K562 (cell line): Measurements from ENCODE around the gene ADD3. TPM values are rescaled to one million over a fixed set of nuclear protein-coding genes. Genes with fewer than 3 reads are reported as not detected.

ENCODE experiments used
- ATAC-seq: fragments of 200-7000 bp; cut with Tn5 transposase; 3 replicates; pipeline ENCODE4 v1.9.1; 2020; ENCODE audit warnings: moderate library complexity
- BruUV-seq: library from RNA; stranded (reverse); fragments of 400-500 nt; replicated peaks from 2 replicates; lab custom pipeline; 2021; lab: Mats Ljungman, UMichigan
- CTCF ChIA-PET: fragments of 300-600 bp; formaldehyde crosslinking; extraction: SDS; loops from one replicate; lab custom pipeline; 2021; ENCODE audit warnings: low intra/inter-chr PET ratio; lab: Yijun Ruan, JAX
- POLR2A ChIA-PET: fragments of 300-600, 350-650 bp; sonication (Branson Sonifier 250); formaldehyde crosslinking; extraction: SDS; loops from one replicate; lab custom pipeline; 2021; ENCODE audit warnings: antibody characterized with exemption, inconsistent platforms; lab: Yijun Ruan, JAX
- DNase-seq, 4 experiments: peaks; one replicate each; pipeline versions ENCODE4 v3.0.0 to v3.0.0-alpha.2; 2011 to 2018; ENCODE audit warnings: low spot score in 3 of 4, mixed read lengths in 3 of 4; ENCODE audit errors: extremely low read depth in 1 of 4
- FAIRE-seq: peaks from 2 replicates; lab custom pipeline; 2011; peaks lifted over from hg19 to GRCh38; lab: Jason Lieb, UNC
- H2AFZ ChIP-seq: 2 replicates; pipeline ENCODE4 v1.6.0; 2011; ENCODE audit warnings: low read depth, low read length, control low read depth, inconsistent platforms
- H3K27ac ChIP-seq: fragments of 200-600 bp; 3 replicates; pipeline ENCODE4 v1.8.0; 2011; ENCODE audit warnings: low read depth, mild to moderate bottlenecking, control low read depth, inconsistent platforms, low read length, moderate library complexity, mixed read lengths; ENCODE audit errors: extremely low read depth
- H3K27me3 ChIP-seq, 2 experiments: fragments of 300-600 bp in 1 of 2; 2 replicates in 1 of 2; 3 replicates in 1 of 2; pipeline versions ENCODE4 v1.6.0 to v1.8.0; 2011; ENCODE audit warnings: inconsistent platforms in 2 of 2, low read length in 2 of 2, mild to moderate bottlenecking in 1 of 2, mixed read lengths in 1 of 2, moderate library complexity in 1 of 2; ENCODE audit not compliant: control insufficient read depth in 2 of 2, insufficient read depth in 2 of 2
- H3K36me3 ChIP-seq: fragments of 300-600 bp; 3 replicates; pipeline ENCODE4 v1.8.0; 2011; ENCODE audit warnings: mild to moderate bottlenecking, low read length, inconsistent platforms; ENCODE audit not compliant: control insufficient read depth, insufficient read depth
- H3K4me1 ChIP-seq, 2 experiments: fragments of 200-600 bp in 1 of 2; replicated peaks in 1 of 2; 2 replicates in 1 of 2; 3 replicates in 1 of 2; pipeline versions ENCODE4 v1.5.1 to v1.8.0; 2011; ENCODE audit warnings: inconsistent platforms in 2 of 2, low read length in 2 of 2, mild to moderate bottlenecking in 1 of 2, mixed read lengths in 1 of 2, moderate library complexity in 1 of 2; ENCODE audit not compliant: control insufficient read depth in 2 of 2, insufficient read depth in 2 of 2
- H3K4me2 ChIP-seq: 2 replicates; pipeline ENCODE4 v1.6.1; 2011; ENCODE audit warnings: low read length, control low read depth, inconsistent platforms, mixed read lengths; ENCODE audit not compliant: insufficient read depth
- H3K4me3 ChIP-seq: fragments of 200-600 bp; sonication (generic), shearing (Covaris generic); 2 replicates; pipeline ENCODE4 v1.5.1; 2016; ENCODE audit warnings: control low read depth, inconsistent platforms
- H3K79me2 ChIP-seq: fragments of 200-600 bp; 3 replicates; pipeline ENCODE4 v1.8.0; 2011; ENCODE audit warnings: low read length, inconsistent platforms; ENCODE audit not compliant: control insufficient read depth, insufficient read depth
- H3K9ac ChIP-seq, 2 experiments: 2 replicates each; pipeline versions ENCODE4 v1.6.0 to v1.6.1; 2011; ENCODE audit warnings: low read depth in 2 of 2, low read length in 2 of 2, control low read depth in 1 of 2, inconsistent platforms in 1 of 2, mild to moderate bottlenecking in 1 of 2, mixed read lengths in 1 of 2; ENCODE audit not compliant: insufficient read depth in 1 of 2
- H3K9me1 ChIP-seq: one replicate; pipeline ENCODE4 v1.6.0; 2011; ENCODE audit warnings: inconsistent platforms, mild to moderate bottlenecking, low read length, moderate library complexity; ENCODE audit not compliant: control insufficient read depth, insufficient read depth
- H3K9me3 ChIP-seq: replicated peaks from 2 replicates; pipeline ENCODE4 v1.5.1; 2011; ENCODE audit warnings: low read depth, low read length, inconsistent platforms; ENCODE audit not compliant: control insufficient read depth, insufficient read depth
- H4K20me1 ChIP-seq: replicated peaks from 2 replicates; pipeline ENCODE4 v1.6.1; 2011; ENCODE audit warnings: low read length, inconsistent platforms, mixed read lengths; ENCODE audit not compliant: control insufficient read depth, insufficient read depth
- EHMT2 ChIP-seq: fragments of 450-650 bp; IDR thresholded peaks from 2 replicates; pipeline ENCODE4 v1.6.1; 2018; ENCODE audit warnings: antibody characterized with exemption
- HNRNPUL1 ChIP-seq: fragments of 200-400 bp; formaldehyde crosslinking; IDR thresholded peaks from 2 replicates; pipeline ENCODE4 v1.6.1; 2017; ENCODE audit warnings: low read length
- RFX7 ChIP-seq: fragments of 250-450 bp; sonication (Bioruptor Pico); IDR thresholded peaks from 2 replicates; pipeline ENCODE4 v1.5.1; 2021; ENCODE audit warnings: mild to moderate bottlenecking
- ZNF354B ChIP-seq: fragments of 250-450 bp; sonication (Bioruptor Pico); IDR thresholded peaks from 2 replicates; pipeline ENCODE4 v1.4.0; 2020
- ZNF75A ChIP-seq: fragments of 450-650 bp; formaldehyde crosslinking; IDR thresholded peaks from 2 replicates; pipeline ENCODE4 v1.4.0; 2020; ENCODE audit warnings: mild to moderate bottlenecking
- WGBS: fragments of 100-300 bp; shearing (Covaris generic); methylation state at CpG from one replicate; pipeline ENCODE4 v1.1.6; 2016; ENCODE audit warnings: low coverage, mixed read lengths; ENCODE audit not compliant: insufficient coverage; ENCODE audit errors: missing lambda C conversion rate; 5-methylcytosine and 5-hydroxymethylcytosine counted together
- in situ Hi-C: fragments of 300-500 bp; cut with MboI; formaldehyde crosslinking; loops from 4 replicates; pipeline ENCODE4 v1.15.0; 2018; ENCODE audit warnings: inconsistent platforms, mixed read lengths
- intact Hi-C: fragments of 100-400 bp; cut with micrococcal nuclease; formaldehyde crosslinking; loops from 2 replicates; pipeline ENCODE4 v1.14.2; 2022
- polyA plus RNA-seq, 8 experiments: library from polyadenylated mRNA; depleted of rRNA in 4 of 8; stranded (reverse) in 5 of 8; unstranded in 3 of 8; fragments of >200 nt; fragmentation: Nextera tagmentation in 2 of 8; fragmentation: Illumina TruSeq in 1 of 8; extraction: Ambion mirVana in 2 of 8; extraction: Trizol in 1 of 8; gene quantifications; 2 replicates each; pipeline versions ENCODE4 v1.2.1 to v1.2.3, GENCODE V29; 2011 to 2014; ENCODE audit warnings: inconsistent platforms in 1 of 8, missing spikeins in 1 of 8
- total RNA-seq, 7 experiments: library from RNA; depleted of rRNA in 6 of 7; stranded (reverse); fragments of >200 nt in 6 of 7; fragmentation: Illumina TruSeq in 2 of 7; extraction: Trizol in 2 of 7; gene quantifications; 2 replicates each; pipeline versions ENCODE4 v1.2.1 to v1.2.3, GENCODE V29; 2011 to 2021; ENCODE audit warnings: low replicate concordance in 1 of 7
- TF ChIP-seq, protein P1 (sequence below), 3 experiments: IDR thresholded peaks in 2 of 3; conservative IDR thresholded peaks in 1 of 3; 2 replicates each; pipeline ENCODE4 v1.5.1; 2011 to 2012; ENCODE audit warnings: low read length in 3 of 3, mild to moderate bottlenecking in 3 of 3, control low read depth in 2 of 3, improper control_type of control experiment in 1 of 3, inconsistent platforms in 1 of 3, low read depth in 1 of 3, mixed read lengths in 1 of 3, moderate library complexity in 1 of 3; ENCODE audit not compliant: insufficient read depth in 2 of 3
- TF ChIP-seq, protein P2 (sequence below): IDR thresholded peaks from 2 replicates; pipeline ENCODE4 v1.6.1; 2012; ENCODE audit warnings: low read depth, low read length, improper control_type of control experiment, borderline replicate concordance

Gene ADD3
- total and polyA plus RNA-seq, 9 of the 15 experiments (the other 6 are each of a cell fraction or from before 2014, with no cell fraction given) = 13.2 to 125 (median 31.7) TPM

DNA sequence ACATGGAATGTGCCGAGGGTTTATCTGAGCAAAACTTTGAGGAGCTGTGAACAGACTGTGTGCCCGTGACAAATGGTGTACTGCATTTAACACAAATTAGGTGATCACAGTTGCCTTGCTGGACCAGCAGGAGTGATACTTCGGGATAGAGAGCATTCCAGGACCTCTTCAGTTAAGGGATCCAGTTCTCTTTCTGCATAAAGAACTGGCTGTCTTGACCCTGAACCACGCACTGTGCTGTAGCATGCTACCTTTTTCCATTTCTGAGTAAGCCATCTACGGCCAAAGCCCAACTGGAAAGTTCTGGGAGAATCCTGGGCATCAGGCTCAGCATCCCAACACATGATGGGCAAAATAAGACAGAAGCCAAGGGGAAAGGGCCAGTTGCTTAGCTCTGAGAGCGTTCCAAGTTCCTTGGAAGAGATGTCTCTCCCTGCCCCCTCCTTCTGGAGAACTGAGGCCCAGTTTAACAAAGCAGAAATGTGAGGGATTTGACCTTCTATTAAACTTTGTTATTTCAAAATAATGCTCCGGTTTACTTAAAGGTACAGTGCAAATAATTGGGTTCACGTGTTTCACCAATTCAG lies 37.9 kb upstream of the ADD3 start:
- no peak for DNase-seq
- Histone ChIP-seq H3K9ac (no peak overlapping the region), H3K27me3 (no peaks in the 10 kb centered on the region), H3K4me2 (no peak overlapping the region), H3K4me3 (no peak overlapping the region), H4K20me1 (no peaks in the 10 kb centered on the region), H3K27ac (no peak overlapping the region), H2AFZ (no peak overlapping the region)
- no peak for FAIRE-seq
- intact Hi-C loops = no loop called here
- CTCF ChIA-PET = no interaction called here
- TF ChIP-seq RFX7 (CRISPR knock-in tag) (no peak), ZNF354B (CRISPR knock-in tag) (no peak), ZNF75A (CRISPR knock-in tag) (no peak), HNRNPUL1 (no peak), EHMT2 (no peak)
- TF ChIP-seq, protein P1, sequence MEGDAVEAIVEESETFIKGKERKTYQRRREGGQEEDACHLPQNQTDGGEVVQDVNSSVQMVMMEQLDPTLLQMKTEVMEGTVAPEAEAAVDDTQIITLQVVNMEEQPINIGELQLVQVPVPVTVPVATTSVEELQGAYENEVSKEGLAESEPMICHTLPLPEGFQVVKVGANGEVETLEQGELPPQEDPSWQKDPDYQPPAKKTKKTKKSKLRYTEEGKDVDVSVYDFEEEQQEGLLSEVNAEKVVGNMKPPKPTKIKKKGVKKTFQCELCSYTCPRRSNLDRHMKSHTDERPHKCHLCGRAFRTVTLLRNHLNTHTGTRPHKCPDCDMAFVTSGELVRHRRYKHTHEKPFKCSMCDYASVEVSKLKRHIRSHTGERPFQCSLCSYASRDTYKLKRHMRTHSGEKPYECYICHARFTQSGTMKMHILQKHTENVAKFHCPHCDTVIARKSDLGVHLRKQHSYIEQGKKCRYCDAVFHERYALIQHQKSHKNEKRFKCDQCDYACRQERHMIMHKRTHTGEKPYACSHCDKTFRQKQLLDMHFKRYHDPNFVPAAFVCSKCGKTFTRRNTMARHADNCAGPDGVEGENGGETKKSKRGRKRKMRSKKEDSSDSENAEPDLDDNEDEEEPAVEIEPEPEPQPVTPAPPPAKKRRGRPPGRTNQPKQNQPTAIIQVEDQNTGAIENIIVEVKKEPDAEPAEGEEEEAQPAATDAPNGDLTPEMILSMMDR (IDR thresholded peaks at IDR 0.05 in 2 of 3, conservative IDR thresholded peaks at IDR 0.05 in 1 of 3; ENCODE audit: insufficient read depth in 2 of 3, low read depth in 1 of 3, low read length in 3 of 3) = no peak
- TF ChIP-seq, protein P2, sequence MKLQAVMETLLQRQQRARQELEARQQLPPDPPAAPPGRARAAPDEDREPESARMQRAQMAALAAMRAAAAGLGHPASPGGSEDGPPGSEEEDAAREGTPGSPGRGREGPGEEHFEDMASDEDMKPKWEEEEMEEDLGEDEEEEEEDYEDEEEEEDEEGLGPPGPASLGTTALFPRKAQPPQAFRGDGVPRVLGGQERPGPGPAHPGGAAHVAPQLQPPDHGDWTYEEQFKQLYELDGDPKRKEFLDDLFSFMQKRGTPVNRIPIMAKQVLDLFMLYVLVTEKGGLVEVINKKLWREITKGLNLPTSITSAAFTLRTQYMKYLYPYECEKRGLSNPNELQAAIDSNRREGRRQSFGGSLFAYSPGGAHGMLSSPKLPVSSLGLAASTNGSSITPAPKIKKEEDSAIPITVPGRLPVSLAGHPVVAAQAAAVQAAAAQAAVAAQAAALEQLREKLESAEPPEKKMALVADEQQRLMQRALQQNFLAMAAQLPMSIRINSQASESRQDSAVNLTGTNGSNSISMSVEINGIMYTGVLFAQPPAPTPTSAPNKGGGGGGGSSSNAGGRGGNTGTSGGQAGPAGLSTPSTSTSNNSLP = no peak
- TF ChIP-seq, all 486 proteins: peak for 0
- no TSS peak for BruUV-seq
- Histone ChIP-seq H3K9me3 (no peaks in the 10 kb centered on the region), H3K4me1 (peaks cover 0 to 8% of the 10 kb centered on the region in 2 experiments; a peak in 2 of 5 replicates), H3K9me1 (no peaks in the 10 kb centered on the region), H3K79me2 (no peaks in the 10 kb centered on the region), H3K36me3 (no peaks in the 10 kb centered on the region)
- WGBS = 66% methylated on average over 7 of the region's 8 CpGs
- no peak for ATAC-seq
- POLR2A ChIA-PET = no interaction called here
- in situ Hi-C loops = no loop called here
